ENCODE results near the gene FCGBP.

Gene FCGBP

DNA sequence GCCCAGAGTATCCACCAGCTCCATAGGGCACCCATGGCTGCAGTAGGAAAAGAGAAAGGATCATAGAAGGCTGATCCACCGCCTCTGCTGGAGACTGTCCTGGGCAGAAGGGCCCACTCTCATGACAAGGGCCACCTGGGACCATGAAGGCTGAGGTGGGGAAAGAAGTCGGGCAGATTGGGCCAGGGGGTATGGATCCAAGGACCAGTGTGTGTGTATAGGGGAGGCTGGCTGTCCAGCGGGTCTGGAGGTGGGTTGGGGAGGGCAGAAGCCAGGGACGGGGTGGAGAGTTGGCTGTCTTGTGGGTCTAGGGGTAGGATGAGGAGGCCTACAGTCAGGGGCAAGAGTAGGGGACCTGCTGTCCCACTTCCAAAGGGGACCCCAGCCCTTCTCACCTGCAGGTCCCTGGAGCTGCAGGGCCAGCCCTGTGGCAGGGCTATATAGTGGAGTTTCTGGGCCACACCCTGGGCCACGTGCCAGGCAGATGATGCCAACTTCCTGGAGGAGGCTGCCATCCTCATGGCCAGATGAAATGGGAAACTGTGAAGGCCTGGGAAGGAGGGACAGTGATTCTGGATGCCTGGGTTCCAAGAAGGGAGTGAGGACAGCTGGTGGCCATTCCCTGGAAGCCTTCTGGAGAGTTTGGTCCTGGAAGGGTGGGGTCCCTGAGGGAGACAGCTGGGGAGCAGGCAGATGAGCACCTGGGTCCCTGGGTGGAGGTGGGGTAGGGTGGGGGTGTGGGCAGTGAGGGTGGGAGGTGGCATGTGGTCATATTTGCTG is at the start of gene FCGBP:
Gene FCGBP, minus strand, starts transcription at position 51 of the 780 bp plus-strand sequence.
- H3K4me3 ChIP-seq (ENCODE audit: low read depth, low read length) = no peak within 1 kb of the TSS
- in situ Hi-C loops (cut with HindIII; ENCODE audit: low sequenced_read_pairs) = no loop called here
- DNase-seq (ENCODE audit: low read depth, low spot score) = no peak
- no peak for TF ChIP-seq CTCF (IDR thresholded peaks at IDR 0.05; ENCODE audit: low read depth, low read length)

GRCh38 chr19:39983695-39984300 is 49.4 kb upstream of the FCGBP start:
- no peak overlapping the region for H3K4me3 ChIP-seq (ENCODE audit: low read depth, low read length)
- in situ Hi-C loops (cut with HindIII; ENCODE audit: low sequenced_read_pairs) = no loop called here
- no peak for TF ChIP-seq CTCF (IDR thresholded peaks at IDR 0.05; ENCODE audit: low read depth, low read length)
- DNase-seq (ENCODE audit: low read depth, low spot score) = no peak

DNA sequence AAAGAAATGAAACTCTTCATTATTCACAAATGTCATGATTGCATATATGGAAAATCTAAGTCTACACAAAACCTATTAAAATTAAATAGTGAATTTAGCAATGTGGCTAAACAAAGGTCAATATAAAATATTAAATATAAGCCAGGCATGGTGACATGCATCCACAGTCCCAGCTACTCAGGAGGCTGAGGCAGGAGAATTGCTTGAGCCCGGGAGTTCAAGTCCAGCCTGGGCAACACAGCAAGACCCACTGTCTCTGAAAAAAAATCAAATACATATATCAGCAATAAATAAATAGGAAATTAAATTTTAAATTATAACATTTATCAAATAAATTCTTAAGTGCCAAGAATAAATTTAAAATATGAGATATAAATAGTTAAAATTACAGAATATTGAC is 48.4 kb upstream of the FCGBP start:
- H3K4me3 ChIP-seq (ENCODE audit: low read depth, low read length) = no peak overlapping the region
- in situ Hi-C loops (cut with HindIII; ENCODE audit: low sequenced_read_pairs) = no loop called here
- DNase-seq (ENCODE audit: low read depth, low spot score) = no peak
- TF ChIP-seq CTCF (IDR thresholded peaks at IDR 0.05; ENCODE audit: low read depth, low read length) = no peak

DNA sequence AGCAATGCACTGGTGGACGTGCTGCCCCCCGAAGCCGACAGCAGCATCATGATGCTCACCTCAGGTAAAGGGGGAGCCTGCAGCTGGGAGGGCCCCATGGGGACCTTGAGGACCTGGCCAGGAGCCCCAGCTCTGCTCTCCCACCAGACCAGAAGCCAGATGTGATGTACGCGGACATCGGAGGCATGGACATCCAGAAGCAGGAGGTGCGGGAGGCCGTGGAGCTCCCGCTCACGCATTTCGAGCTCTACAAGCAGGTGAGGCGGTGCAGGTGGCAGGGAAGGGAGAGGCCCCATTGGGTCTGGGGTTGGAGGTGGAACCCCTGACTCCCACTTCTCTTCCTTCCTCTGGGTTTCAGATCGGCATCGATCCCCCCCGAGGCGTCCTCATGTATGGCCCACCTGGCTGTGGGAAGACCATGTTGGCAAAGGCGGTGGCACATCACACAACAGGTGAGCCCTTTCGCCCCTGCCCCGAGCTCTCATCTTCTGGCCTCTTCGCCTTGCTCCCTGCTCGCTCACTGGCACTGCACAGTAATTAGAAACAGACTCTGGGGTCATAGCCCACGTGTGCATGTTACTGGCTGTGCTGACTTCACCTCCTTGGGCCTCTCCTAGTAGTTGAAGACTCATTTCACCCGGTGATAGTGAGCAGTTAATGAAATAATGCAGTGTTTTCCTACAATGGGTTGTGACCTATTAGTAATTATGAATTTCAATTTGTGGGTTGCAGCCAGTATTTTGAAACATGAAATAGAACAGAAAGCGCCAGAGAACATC is 40.1 kb upstream of the FCGBP start:
- no peak for DNase-seq (ENCODE audit: low read depth, low spot score)
- H3K4me3 ChIP-seq (ENCODE audit: low read depth, low read length) = no peak overlapping the region
- in situ Hi-C loops (cut with HindIII; ENCODE audit: low sequenced_read_pairs) = no loop called here
- TF ChIP-seq CTCF (IDR thresholded peaks at IDR 0.05; ENCODE audit: low read depth, low read length) = no peak

- no peak for DNase-seq (ENCODE audit: low read depth, low spot score)
- no peak for TF ChIP-seq CTCF (IDR thresholded peaks at IDR 0.05; ENCODE audit: low read depth, low read length)
- peak overlapping the region; percentile 70 for H3K4me3 ChIP-seq (ENCODE audit: low read depth, low read length)
- in situ Hi-C loops (cut with HindIII; ENCODE audit: low sequenced_read_pairs) = no loop called here
Observed at GRCh38 chr19:39971380-39972035, 37.1 kb upstream of the FCGBP start.

DNA sequence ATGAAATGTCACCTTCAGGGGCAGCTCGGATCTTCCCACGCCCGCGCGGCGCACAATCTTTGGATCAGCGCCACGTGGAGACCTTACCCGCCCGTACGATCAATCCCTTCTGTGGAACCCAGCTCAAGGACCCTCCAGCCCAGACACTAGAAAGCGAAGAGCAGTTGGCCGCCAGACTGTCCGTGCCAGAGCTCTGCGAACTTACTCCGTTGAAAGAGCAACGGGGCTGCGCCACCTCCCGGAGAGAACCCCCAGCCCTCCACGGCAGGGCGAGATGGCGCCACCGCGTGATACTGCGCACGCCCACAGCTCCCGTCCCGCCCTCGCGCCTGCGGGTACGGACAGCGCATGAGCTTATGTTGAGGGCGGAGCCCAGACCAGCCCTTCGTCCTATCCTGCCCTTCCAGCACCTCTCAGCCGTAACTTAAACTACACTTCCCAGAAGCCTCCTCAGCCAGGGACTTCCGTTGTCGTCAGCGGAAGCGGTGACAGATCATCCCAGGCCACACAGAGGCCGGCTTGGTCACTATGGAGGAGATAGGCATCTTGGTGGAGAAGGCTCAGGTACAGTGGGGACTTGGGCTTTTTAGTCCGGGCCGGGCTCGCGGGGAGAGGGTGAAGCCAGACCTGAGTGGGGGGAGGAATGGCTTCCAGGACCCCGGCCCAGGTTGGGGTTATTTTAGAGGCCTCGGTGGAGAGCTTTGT is 36.4 kb upstream of the FCGBP start, which contains the start of gene PSMC4:
Gene PSMC4, plus strand, starts transcription at position 491 of the 705 bp plus-strand sequence. Its CDS starts 38 bp downstream, at position 529.
- peak within 1 kb of the TSS; percentile 70 for H3K4me3 ChIP-seq (ENCODE audit: low read depth, low read length)
- peak; percentile 99 for DNase-seq (ENCODE audit: low read depth, low spot score)
- in situ Hi-C loops (cut with HindIII; ENCODE audit: low sequenced_read_pairs) = no loop called here
- TF ChIP-seq CTCF (IDR thresholded peaks at IDR 0.05; ENCODE audit: low read depth, low read length) = peak; percentile 78

Data from astrocyte of the spinal cord (primary cell).